ENCODE data around the gene PSMB4.
"Not testable (repeated sequence)": the region's sequence is repeated elsewhere in the genome, so short reads cannot be mapped to it uniquely, and the experiment has no call there.

PSMB4 gene

DNA sequence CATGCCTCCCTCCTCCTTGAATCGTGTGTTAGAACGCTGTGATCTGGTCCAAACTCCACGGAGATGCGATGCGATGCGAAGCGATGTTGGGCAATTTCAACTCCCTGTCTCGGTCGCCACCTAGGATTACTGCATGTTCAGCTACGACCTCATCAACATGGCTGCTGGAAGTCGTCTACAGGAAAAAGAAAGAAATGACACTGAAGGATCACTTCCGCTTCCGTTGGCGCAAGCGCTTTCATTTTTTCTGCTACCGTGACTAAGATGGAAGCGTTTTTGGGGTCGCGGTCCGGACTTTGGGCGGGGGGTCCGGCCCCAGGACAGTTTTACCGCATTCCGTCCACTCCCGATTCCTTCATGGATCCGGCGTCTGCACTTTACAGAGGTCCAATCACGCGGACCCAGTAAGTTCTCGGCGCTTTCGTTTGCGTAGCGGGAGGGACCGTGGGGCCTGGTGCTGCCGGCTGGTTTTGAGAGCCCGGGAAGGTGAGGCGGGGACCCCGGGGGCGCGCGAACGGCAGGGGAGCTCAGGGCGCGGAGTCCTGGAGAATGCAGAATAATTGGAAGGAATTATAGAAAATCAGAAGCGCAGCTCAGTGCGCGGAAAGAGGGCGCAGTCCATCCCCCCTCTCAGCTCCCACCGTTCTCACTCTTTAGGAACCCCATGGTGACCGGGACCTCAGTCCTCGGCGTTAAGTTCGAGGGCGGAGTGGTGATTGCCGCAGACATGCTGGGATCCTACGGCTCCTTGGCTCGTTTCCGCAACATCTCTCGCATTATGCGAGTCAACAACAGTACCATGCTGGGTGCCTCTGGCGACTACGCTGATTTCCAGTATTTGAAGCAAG lies at the start of gene PSMB4:
PSMB4 (plus strand) TSS at position 250 of the 848 bp plus-strand sequence; CDS start at position 265, 15 bp downstream.
- Histone ChIP-seq H3K4me3 (ENCODE audit: severe bottlenecking) (peak within 1 kb of the TSS; percentile 90), H3K27ac (ENCODE audit: poor library complexity, severe bottlenecking) (peak within 1 kb of the TSS; percentile 53), H3K36me3 (ENCODE audit: low read depth) (peaks cover 42% of the 10 kb centered on the region), H3K27me3 (ENCODE audit: insufficient read depth, poor library complexity, severe bottlenecking) (no peaks in the 10 kb centered on the region), H3K9me3 (ENCODE audit: severe bottlenecking) (no peaks in the 10 kb centered on the region), H3K4me1 (ENCODE audit: insufficient read depth, poor library complexity, severe bottlenecking) (peaks cover 3% of the 10 kb centered on the region)
- TF ChIP-seq, protein P1, sequence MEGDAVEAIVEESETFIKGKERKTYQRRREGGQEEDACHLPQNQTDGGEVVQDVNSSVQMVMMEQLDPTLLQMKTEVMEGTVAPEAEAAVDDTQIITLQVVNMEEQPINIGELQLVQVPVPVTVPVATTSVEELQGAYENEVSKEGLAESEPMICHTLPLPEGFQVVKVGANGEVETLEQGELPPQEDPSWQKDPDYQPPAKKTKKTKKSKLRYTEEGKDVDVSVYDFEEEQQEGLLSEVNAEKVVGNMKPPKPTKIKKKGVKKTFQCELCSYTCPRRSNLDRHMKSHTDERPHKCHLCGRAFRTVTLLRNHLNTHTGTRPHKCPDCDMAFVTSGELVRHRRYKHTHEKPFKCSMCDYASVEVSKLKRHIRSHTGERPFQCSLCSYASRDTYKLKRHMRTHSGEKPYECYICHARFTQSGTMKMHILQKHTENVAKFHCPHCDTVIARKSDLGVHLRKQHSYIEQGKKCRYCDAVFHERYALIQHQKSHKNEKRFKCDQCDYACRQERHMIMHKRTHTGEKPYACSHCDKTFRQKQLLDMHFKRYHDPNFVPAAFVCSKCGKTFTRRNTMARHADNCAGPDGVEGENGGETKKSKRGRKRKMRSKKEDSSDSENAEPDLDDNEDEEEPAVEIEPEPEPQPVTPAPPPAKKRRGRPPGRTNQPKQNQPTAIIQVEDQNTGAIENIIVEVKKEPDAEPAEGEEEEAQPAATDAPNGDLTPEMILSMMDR (IDR thresholded peaks at IDR 0.05; ENCODE audit: poor library complexity, severe bottlenecking) = peak; percentile 43
- DNase-seq (ENCODE audit: low spot score) = peak; percentile 76
- peak; percentile 87 for ATAC-seq (ENCODE audit: low read depth)

DNA sequence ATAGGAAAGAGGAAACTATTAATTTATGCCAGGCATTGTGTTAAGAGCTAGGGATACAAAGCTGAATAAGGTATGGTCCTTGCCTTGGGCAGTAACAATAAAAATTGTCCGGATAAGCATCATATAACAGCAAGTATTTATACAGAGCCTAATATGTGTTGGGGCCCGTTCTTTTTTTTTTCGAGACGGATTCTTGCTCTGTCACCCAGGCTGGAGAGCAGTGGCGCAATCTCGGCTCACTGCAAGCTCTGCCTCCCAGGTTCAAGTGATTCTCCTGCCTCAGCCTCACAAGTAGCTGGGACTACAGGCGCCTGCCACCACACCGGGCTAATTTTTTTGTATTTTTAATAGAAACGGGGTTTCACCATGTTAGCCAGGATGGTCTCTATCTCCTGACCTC lies 49.0 kb upstream of the PSMB4 start:
- not testable (repeated sequence) for H3K27ac ChIP-seq (ENCODE audit: poor library complexity, severe bottlenecking); DNase-seq (ENCODE audit: low spot score); H3K4me1 ChIP-seq (ENCODE audit: insufficient read depth, poor library complexity, severe bottlenecking); H3K4me3 ChIP-seq (ENCODE audit: severe bottlenecking); H3K9me3 ChIP-seq (ENCODE audit: severe bottlenecking); H3K36me3 ChIP-seq (ENCODE audit: low read depth); H3K27me3 ChIP-seq (ENCODE audit: insufficient read depth, poor library complexity, severe bottlenecking); ATAC-seq (ENCODE audit: low read depth)

DNA sequence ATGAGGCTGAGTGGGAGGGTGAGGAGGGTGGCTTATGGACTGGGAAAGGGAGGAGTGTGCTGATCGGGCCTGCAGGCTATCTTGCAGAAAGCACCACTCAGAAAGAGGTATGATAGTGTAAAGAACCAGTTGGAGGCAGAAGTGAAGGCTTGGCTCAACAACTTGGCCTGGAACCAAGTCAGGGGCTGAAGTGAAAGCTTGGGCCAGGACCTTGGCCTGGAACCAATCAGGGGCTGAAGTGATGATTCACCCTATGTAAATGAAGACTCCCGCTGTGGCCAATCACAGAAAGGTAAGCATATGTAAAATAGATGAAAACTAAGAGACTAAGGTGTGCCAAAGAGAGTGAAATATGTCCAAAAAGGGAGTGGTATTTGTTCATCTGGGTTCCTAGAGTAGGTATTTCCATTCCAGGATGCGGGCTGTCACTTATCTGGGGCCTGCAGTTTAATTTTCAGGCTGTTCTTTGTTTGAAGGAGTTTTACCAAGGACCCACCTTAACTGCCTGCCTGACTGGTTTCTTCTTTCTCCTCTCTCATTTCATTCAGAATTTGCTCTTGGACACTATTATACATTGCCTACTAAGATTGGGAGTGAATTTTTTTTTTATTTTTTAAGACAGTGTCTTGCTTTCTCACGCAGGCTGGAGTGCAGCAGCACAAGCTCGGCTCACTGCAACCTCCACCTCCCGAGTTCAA lies 47.2 kb upstream of the PSMB4 start:
- H3K36me3 ChIP-seq (ENCODE audit: low read depth) = no peaks in the 10 kb centered on the region
- TF ChIP-seq, protein P1 (IDR thresholded peaks at IDR 0.05; ENCODE audit: poor library complexity, severe bottlenecking) = no peak
- H3K27ac ChIP-seq (ENCODE audit: poor library complexity, severe bottlenecking) = no peak overlapping the region
- DNase-seq (ENCODE audit: low spot score) = no peak
- peaks cover 6% of the 10 kb centered on the region for H3K4me1 ChIP-seq (ENCODE audit: insufficient read depth, poor library complexity, severe bottlenecking)
- no peak overlapping the region for H3K4me3 ChIP-seq (ENCODE audit: severe bottlenecking)
- H3K9me3 ChIP-seq (ENCODE audit: severe bottlenecking) = peaks cover 2% of the 10 kb centered on the region
- no peak for ATAC-seq (ENCODE audit: low read depth)
- no peaks in the 10 kb centered on the region for H3K27me3 ChIP-seq (ENCODE audit: insufficient read depth, poor library complexity, severe bottlenecking)

DNA sequence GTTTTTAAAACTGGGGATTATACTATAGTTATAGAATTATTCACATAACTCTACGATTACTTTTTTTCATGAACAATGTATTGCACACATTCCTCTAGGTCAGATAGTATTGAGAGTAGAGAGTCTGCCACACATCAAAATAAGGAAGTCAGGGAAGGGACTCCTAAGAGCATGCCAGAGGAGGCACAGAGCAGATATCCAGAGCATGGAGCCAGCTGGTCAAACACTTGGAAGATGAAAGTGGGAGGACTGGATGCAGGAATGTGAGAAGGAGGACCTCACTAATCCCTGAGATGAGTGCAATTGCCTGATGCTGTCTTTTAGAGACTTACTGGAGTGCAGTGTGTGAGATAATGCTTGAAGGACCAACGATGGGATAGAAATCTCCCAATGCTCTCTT lies 42.7 kb upstream of the PSMB4 start:
- DNase-seq (ENCODE audit: low spot score) (no peak), ATAC-seq (ENCODE audit: low read depth) (no peak)
- Histone ChIP-seq H3K4me3 (ENCODE audit: severe bottlenecking) (no peak overlapping the region), H3K4me1 (ENCODE audit: insufficient read depth, poor library complexity, severe bottlenecking) (no peaks in the 10 kb centered on the region), H3K27me3 (ENCODE audit: insufficient read depth, poor library complexity, severe bottlenecking) (no peaks in the 10 kb centered on the region), H3K36me3 (ENCODE audit: low read depth) (no peaks in the 10 kb centered on the region), H3K9me3 (ENCODE audit: severe bottlenecking) (peaks cover 2% of the 10 kb centered on the region), H3K27ac (ENCODE audit: poor library complexity, severe bottlenecking) (no peak overlapping the region)
- TF ChIP-seq, protein P1 (IDR thresholded peaks at IDR 0.05; ENCODE audit: poor library complexity, severe bottlenecking) = no peak

DNA sequence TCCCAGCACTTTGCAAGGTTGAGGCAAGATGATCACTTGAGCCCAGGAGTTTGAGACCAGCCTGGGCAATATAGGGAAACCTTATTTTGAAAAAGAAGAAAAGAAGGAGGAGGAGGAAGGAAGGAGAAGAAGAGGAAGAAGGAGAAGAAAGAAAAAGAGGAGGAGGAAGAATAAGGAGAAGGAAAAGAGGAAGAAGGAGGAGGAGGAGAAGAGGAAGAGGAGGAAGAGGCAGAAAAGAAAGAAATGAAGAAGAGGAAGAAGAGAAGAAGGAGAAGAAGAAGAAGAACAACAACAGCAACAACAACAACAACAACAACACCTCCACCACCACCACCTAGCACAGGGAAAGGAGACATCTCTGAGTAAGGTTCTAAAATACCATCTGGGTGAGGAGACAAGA lies 37.5 kb upstream of the PSMB4 start:
- TF ChIP-seq, protein P1 (IDR thresholded peaks at IDR 0.05; ENCODE audit: poor library complexity, severe bottlenecking) = no peak
- Histone ChIP-seq H3K9me3 (ENCODE audit: severe bottlenecking) (peaks cover 8% of the 10 kb centered on the region), H3K4me3 (ENCODE audit: severe bottlenecking) (no peak overlapping the region), H3K4me1 (ENCODE audit: insufficient read depth, poor library complexity, severe bottlenecking) (no peaks in the 10 kb centered on the region), H3K36me3 (ENCODE audit: low read depth) (no peaks in the 10 kb centered on the region), H3K27me3 (ENCODE audit: insufficient read depth, poor library complexity, severe bottlenecking) (no peaks in the 10 kb centered on the region), H3K27ac (ENCODE audit: poor library complexity, severe bottlenecking) (no peak overlapping the region)
- no peak for DNase-seq (ENCODE audit: low spot score)
- no peak for ATAC-seq (ENCODE audit: low read depth)

Measured in RWPE2 (cell line).